ENCODE data around the gene INTS4.
A peak's percentile ranks its signal among the peaks of the same experiment; 100 is the strongest.
"Not testable (repeated sequence)": the region's sequence is repeated elsewhere in the genome, so short reads cannot be mapped to it uniquely, and the experiment has no call there.

INTS4 gene

GRCh38 chr11:78000193-78000592 lies 5.7 kb upstream of the INTS4 start:
- H3K4me3 ChIP-seq (ENCODE audit: low read depth, low read length), result no peak overlapping the region
- TF ChIP-seq MAX (IDR thresholded peaks at IDR 0.05; ENCODE audit: low read depth, low read length) (no peak), CTCF (IDR thresholded peaks at IDR 0.05; ENCODE audit: low read depth, low read length) (peak; percentile 87)
- DNase-seq (ENCODE audit: low read depth), result peak; percentile 80

GRCh38 chr11:77999446-78000030 lies 5.1 kb upstream of the INTS4 start:
- H3K4me3 ChIP-seq (ENCODE audit: low read depth, low read length), result no peak overlapping the region
- peak; percentile 1 for TF ChIP-seq CTCF (IDR thresholded peaks at IDR 0.05; ENCODE audit: low read depth, low read length)
- TF ChIP-seq POLR2A (IDR thresholded peaks at IDR 0.05; ENCODE audit: extremely low read depth, insufficient read length), result no peak

GRCh38 chr11:77993902-77994301 lies 566 bp downstream of the INTS4 start:
- peak overlapping the region; percentile 94 for H3K4me3 ChIP-seq (ENCODE audit: low read depth, low read length)
- peak; percentile 8 for DNase-seq (ENCODE audit: low read depth)
- TF ChIP-seq MYC (IDR thresholded peaks at IDR 0.05; ENCODE audit: low read depth, low read length) (no peak), CTCF (IDR thresholded peaks at IDR 0.05; ENCODE audit: low read depth, low read length) (no peak), POLR2A (IDR thresholded peaks at IDR 0.05; ENCODE audit: extremely low read depth, insufficient read length) (no peak), MAX (IDR thresholded peaks at IDR 0.05; ENCODE audit: low read depth, low read length) (no peak)

More at GRCh38 chr11:77999446-78000030, 5.1 kb upstream of the INTS4 start:
- no peak for DNase-seq (ENCODE audit: low read depth)

- no peak for DNase-seq (ENCODE audit: low read depth)
- H3K4me3 ChIP-seq (ENCODE audit: low read depth, low read length), result no peak overlapping the region
- TF ChIP-seq MYC (IDR thresholded peaks at IDR 0.05; ENCODE audit: low read depth, low read length) (no peak), CTCF (IDR thresholded peaks at IDR 0.05; ENCODE audit: low read depth, low read length) (no peak), POLR2A (IDR thresholded peaks at IDR 0.05; ENCODE audit: extremely low read depth, insufficient read length) (no peak), MAX (IDR thresholded peaks at IDR 0.05; ENCODE audit: low read depth, low read length) (no peak)
Measured at GRCh38 chr11:77990981-77991380, 3.5 kb downstream of the INTS4 start.

GRCh38 chr11:77986456-77986855 lies 8.0 kb downstream of the INTS4 start:
- not testable (repeated sequence) for H3K4me3 ChIP-seq (ENCODE audit: low read depth, low read length); DNase-seq (ENCODE audit: low read depth)

- H3K4me3 ChIP-seq (ENCODE audit: low read depth, low read length), result no peak overlapping the region
- TF ChIP-seq POLR2A (IDR thresholded peaks at IDR 0.05; ENCODE audit: extremely low read depth, insufficient read length) (no peak), MYC (IDR thresholded peaks at IDR 0.05; ENCODE audit: low read depth, low read length) (no peak), CTCF (IDR thresholded peaks at IDR 0.05; ENCODE audit: low read depth, low read length) (no peak), MAX (IDR thresholded peaks at IDR 0.05; ENCODE audit: low read depth, low read length) (no peak)
- DNase-seq (ENCODE audit: low read depth), result no peak
Measured at GRCh38 chr11:77981346-77981947, 13.0 kb downstream of the INTS4 start.
